ENCODE results near the gene MTA3. TPM values are rescaled to one million over a fixed set of nuclear protein-coding genes. Genes with fewer than 3 reads are reported as not detected.

MTA3 gene
- total and polyA plus RNA-seq, 9 of the 15 experiments (the other 6 are each of a cell fraction or from before 2014, with no cell fraction given), result 12.4 to 39.6 (median 23.5) TPM

GRCh38 chr2:42787788-42788477 is 219.5 kb downstream of the MTA3 start:
- Histone ChIP-seq H4K20me1 (replicated peaks; ENCODE audit: control insufficient read depth, insufficient read depth, low read length) (no peaks in the 10 kb centered on the region; the same call in 1 of the 2 replicates), H3K9me3 (replicated peaks; ENCODE audit: control insufficient read depth, insufficient read depth, low read depth, low read length) (no peaks in the 10 kb centered on the region), H3K27me3 (ENCODE audit: control insufficient read depth in 2 of 2, insufficient read depth in 2 of 2, low read length in 2 of 2) (peaks cover 5 to 60% of the 10 kb centered on the region in 2 experiments; a peak in 4 of 5 replicates), H3K9ac (ENCODE audit: insufficient read depth in 1 of 2, low read depth in 2 of 2, low read length in 2 of 2) (no peak overlapping the region), H3K9me1 (ENCODE audit: control insufficient read depth, insufficient read depth, low read length) (no peaks in the 10 kb centered on the region), H3K36me3 (ENCODE audit: control insufficient read depth, insufficient read depth, low read length) (no peaks in the 10 kb centered on the region), H2AFZ (ENCODE audit: low read depth, low read length) (no peak overlapping the region), H3K4me3 (no peak overlapping the region), H3K4me1 (replicated peaks in 1 of 2; ENCODE audit: control insufficient read depth in 2 of 2, insufficient read depth in 2 of 2, low read length in 2 of 2) (peaks cover 0 to 7% of the 10 kb centered on the region in 2 experiments; a peak in 1 of 5 replicates), H3K27ac (ENCODE audit: extremely low read depth, low read depth, low read length) (no peak overlapping the region), H3K4me2 (ENCODE audit: insufficient read depth, low read length) (no peak overlapping the region), H3K79me2 (ENCODE audit: control insufficient read depth, insufficient read depth, low read length) (no peaks in the 10 kb centered on the region)
- 2% methylated on average over 11 of the region's 12 CpGs for WGBS (ENCODE audit: insufficient coverage, low coverage, missing lambda C conversion rate)
- no peak for ATAC-seq
- DNase-seq (ENCODE audit: extremely low read depth in 1 of 4, low spot score in 3 of 4), result no peak
- TF ChIP-seq RBBP5 (IDR thresholded peaks at IDR 0.05; ENCODE audit: borderline replicate concordance, insufficient read depth, low read length, poor library complexity, severe bottlenecking) (no peak), RBM17 (IDR thresholded peaks at IDR 0.05; ENCODE audit: borderline replicate concordance, low read depth, low read length) (no peak), SUPT5H (IDR thresholded peaks at IDR 0.05) (no peak), MECOM (CRISPR knock-in tag; IDR thresholded peaks at IDR 0.05) (no peak), TCF3 (CRISPR knock-in tag; IDR thresholded peaks at IDR 0.05) (no peak), ZKSCAN8 (CRISPR knock-in tag; IDR thresholded peaks at IDR 0.05) (no peak), MEF2A (IDR thresholded peaks at IDR 0.05; ENCODE audit: control insufficient read depth, low read depth, low read length) (no peak), ZNF232 (CRISPR knock-in tag; IDR thresholded peaks at IDR 0.05) (no peak), ZNF408 (CRISPR knock-in tag; IDR thresholded peaks at IDR 0.05; ENCODE audit: low read depth) (no peak), FOXP1 (CRISPR knock-in tag; IDR thresholded peaks at IDR 0.05) (no peak), NFYB (IDR thresholded peaks at IDR 0.05; ENCODE audit: extremely low read depth, insufficient read length) (no peak), POLR2A (conservative IDR thresholded peaks at IDR 0.05) (no peak), BCL6 (CRISPR knock-in tag; IDR thresholded peaks at IDR 0.05) (no peak), RB1 (IDR thresholded peaks at IDR 0.05; ENCODE audit: low read depth) (no peak)
- no TSS peak for BruUV-seq (replicated peaks)
- CTCF ChIA-PET (ENCODE audit: low intra/inter-chr PET ratio), result no interaction called here
- no peak for FAIRE-seq
- intact Hi-C loops (cut with micrococcal nuclease), result no loop called here
- in situ Hi-C loops (cut with MboI), result loop anchor here (25.0 kb wide), 1 partner anchor 276 kb away; no protein-coding TSS in a partner anchor
- POLR2A ChIA-PET, result interaction anchor here (1.0 to 1.5 kb wide), 2 partner anchors 12 to 22 kb away, joined by 3 to 8 read pairs; no protein-coding TSS in a partner anchor

All from K562 (cell line).